Left lung (tissue), 10 donors: ENCODE results near the gene MAN1A1. TPM values are rescaled to one million over a fixed set of nuclear protein-coding genes. Genes with fewer than 3 reads are reported as not detected.

Experiments used
- ATAC-seq: fragments of 200-7000 bp; cut with Tn5 transposase; one replicate; pipeline ENCODE4 v1.9.1; 2020; ENCODE audit warnings: moderate library complexity
- DNase-seq, 4 donors: peaks; one replicate each; pipeline ENCODE4 v3.0.0-alpha.2; 2013 to 2020
- H3K27ac ChIP-seq, 2 donors: fragments of 200-600 bp; sonication (generic) in 1 of 2; one replicate each; pipeline versions ENCODE4 v1.5.0 to v1.8.0; 2020 to 2021
- H3K27me3 ChIP-seq, 2 donors: fragments of 200-600 bp; sonication (generic) in 1 of 2; one replicate each; pipeline versions ENCODE4 v1.5.0 to v1.8.0; 2020 to 2021
- H3K36me3 ChIP-seq, 2 donors: fragments of 200-600 bp; sonication (generic) in 1 of 2; one replicate each; pipeline versions ENCODE4 v1.5.0 to v1.8.0; 2020 to 2021
- H3K4me1 ChIP-seq, 2 donors: fragments of 200-600 bp; one replicate each; pipeline ENCODE4 v1.8.0; 2021
- H3K4me3 ChIP-seq, 2 donors: fragments of 200-600 bp; sonication (generic) in 1 of 2; one replicate each; pipeline versions ENCODE4 v1.5.0 to v1.8.0; 2020 to 2021; ENCODE audit warnings: mild to moderate bottlenecking in 1 of 2
- H3K9me3 ChIP-seq, 2 donors: fragments of 200-600 bp; sonication (generic) in 1 of 2; one replicate each; pipeline versions ENCODE4 v1.5.0 to v1.8.0; 2020 to 2021
- CTCF ChIP-seq, 2 donors: fragments of 200-600 bp; sonication (generic) in 1 of 2; IDR thresholded peaks; one replicate each; pipeline versions ENCODE4 v1.5.0 to v1.8.0; 2021; ENCODE audit warnings: antibody characterized with exemption in 2 of 2
- intact Hi-C, 2 donors: fragments of 100-400 bp; cut with DNase I; formaldehyde crosslinking; loops; one replicate each; pipeline versions ENCODE4 v1.11.2 to v1.14.2; 2022
- polyA plus RNA-seq, 6 donors: library from polyadenylated mRNA; unstranded; fragments of 120-200 nt; gene quantifications; one replicate each; pipeline ENCODE4 v1.2.1, GENCODE V29; 2013; ENCODE audit not compliant: insufficient read length in 6 of 6
- total RNA-seq, 2 donors: library from RNA; stranded (reverse); fragmentation: NEBNext Ultra II Directional; extraction: Animal tissue kit (Norgen Biotek cat#: 25700); gene quantifications; one replicate each; pipeline ENCODE4 v1.2.1, GENCODE V29; 2021
- donor health status: DM: no; HTN: yes; CAD: no.
- donor health status: DM: no; HTN: no; CAD: no.

Gene MAN1A1
- total and polyA plus RNA-seq, 8 donors: 49.6 to 76.6 (median 58.1) TPM

- Histone ChIP-seq H3K27ac (no peak overlapping the region), H3K36me3 (no peaks in the 10 kb centered on the region), H3K27me3 (no peaks in the 10 kb centered on the region), H3K4me1 (peaks cover 19 to 88% of the 10 kb centered on the region in 2 donors), H3K9me3 (no peaks in the 10 kb centered on the region), H3K4me3 (no peak overlapping the region)
- no peak for ATAC-seq
- DNase-seq: no peak
- TF ChIP-seq CTCF (IDR thresholded peaks at IDR 0.05): no peak
- intact Hi-C loops: no loop called here
These were observed 5.9 kb downstream of the MAN1A1 start for GRCh38 chr6:119343573-119344146.

- no peaks in the 10 kb centered on the region for H3K27me3 ChIP-seq
- H3K36me3 ChIP-seq: no peaks in the 10 kb centered on the region
- no peak for ATAC-seq
- intact Hi-C loops: no loop called here
- no peak for TF ChIP-seq CTCF (IDR thresholded peaks at IDR 0.05)
- H3K4me1 ChIP-seq: peaks cover 19 to 91% of the 10 kb centered on the region in 2 donors
- H3K4me3 ChIP-seq: no peak overlapping the region
- no peaks in the 10 kb centered on the region for H3K9me3 ChIP-seq
- DNase-seq: no peak
- H3K27ac ChIP-seq: no peak overlapping the region
These were observed 6.4 kb downstream of the MAN1A1 start for GRCh38 chr6:119343167-119343566.

DNA sequence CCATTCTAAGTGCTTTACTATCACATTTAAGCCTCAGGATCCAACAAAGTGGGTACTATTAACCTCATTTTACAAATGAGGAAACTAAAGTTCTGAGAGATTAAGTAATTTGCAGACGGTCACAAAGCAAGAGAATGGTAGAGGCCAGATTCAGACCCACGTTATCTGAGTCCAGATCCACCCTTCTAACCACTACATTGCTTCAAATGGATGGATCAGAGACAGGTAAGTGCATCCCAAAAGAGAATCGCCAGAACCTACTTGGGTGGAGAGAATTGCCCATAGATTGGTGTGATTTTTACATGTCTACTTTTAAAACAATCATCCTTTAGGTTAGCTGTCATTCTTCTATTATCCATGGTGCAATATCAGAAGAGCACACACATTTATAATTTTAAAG lies 7.1 kb downstream of the MAN1A1 start:
- intact Hi-C loops: no loop called here
- H3K4me1 ChIP-seq: peaks cover 19 to 87% of the 10 kb centered on the region in 2 donors
- ATAC-seq (no peak), DNase-seq (no peak)
- H3K4me3 ChIP-seq: no peak overlapping the region
- TF ChIP-seq CTCF (IDR thresholded peaks at IDR 0.05): no peak
- no peak overlapping the region for H3K27ac ChIP-seq
- no peaks in the 10 kb centered on the region for H3K36me3 ChIP-seq
- no peaks in the 10 kb centered on the region for H3K27me3 ChIP-seq
- no peaks in the 10 kb centered on the region for H3K9me3 ChIP-seq

DNA sequence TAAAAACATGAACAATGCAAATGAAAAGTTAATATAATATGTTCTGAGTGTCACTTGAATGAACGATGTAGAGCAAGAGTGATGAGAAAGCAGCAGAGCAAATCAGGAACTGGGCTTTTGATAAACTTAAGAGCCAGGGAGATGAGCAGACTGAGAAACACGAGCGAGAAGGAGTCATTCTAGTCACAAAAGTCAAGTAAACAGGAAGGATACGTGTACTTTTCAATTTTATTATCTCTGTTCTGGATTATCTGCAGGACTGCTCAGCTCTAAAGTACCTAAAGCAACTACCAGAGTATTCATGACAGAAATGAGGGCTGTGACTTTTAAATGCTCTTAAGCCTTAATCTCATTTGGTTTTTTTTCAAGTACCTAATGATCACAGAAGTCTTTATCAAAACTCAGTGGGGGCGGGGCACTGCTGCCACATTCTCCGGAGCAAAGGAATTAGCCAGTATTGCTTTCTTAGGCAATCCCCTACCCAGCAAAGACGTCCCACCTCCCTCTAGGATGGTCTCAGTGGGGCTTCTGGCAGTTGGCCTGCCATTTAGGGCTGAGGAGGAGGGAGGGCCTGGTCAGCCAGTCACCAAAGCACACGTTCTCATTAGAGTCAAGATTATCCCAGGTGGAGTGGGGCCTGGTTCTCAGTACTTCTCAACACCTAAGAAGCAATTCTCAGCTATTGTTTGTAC lies 8.6 kb downstream of the MAN1A1 start:
- H3K36me3 ChIP-seq: no peaks in the 10 kb centered on the region
- no peaks in the 10 kb centered on the region for H3K9me3 ChIP-seq
- intact Hi-C loops: no loop called here
- no peak overlapping the region for H3K4me3 ChIP-seq
- TF ChIP-seq CTCF (IDR thresholded peaks at IDR 0.05): no peak
- ATAC-seq (no peak), DNase-seq (no peak)
- no peaks in the 10 kb centered on the region for H3K27me3 ChIP-seq
- peaks cover 19 to 86% of the 10 kb centered on the region in 2 donors for H3K4me1 ChIP-seq
- H3K27ac ChIP-seq: peak overlapping the region in 1 of 2 donors; percentile 80

- DNase-seq (no peak), ATAC-seq (peak; percentile 64)
- no peaks in the 10 kb centered on the region for H3K27me3 ChIP-seq
- no peaks in the 10 kb centered on the region for H3K36me3 ChIP-seq
- peak overlapping the region in 1 of 2 donors; percentile 80 for H3K27ac ChIP-seq
- no peaks in the 10 kb centered on the region for H3K9me3 ChIP-seq
- H3K4me3 ChIP-seq: no peak overlapping the region
- H3K4me1 ChIP-seq: peaks cover 15 to 86% of the 10 kb centered on the region in 2 donors
- intact Hi-C loops: no loop called here
- TF ChIP-seq CTCF (IDR thresholded peaks at IDR 0.05): no peak
These were observed 9.6 kb downstream of the MAN1A1 start for GRCh38 chr6:119339941-119340456.
